GM18858 (cell line): Measurements from ENCODE around the gene TSPEAR.
"Not testable (repeated sequence)": the region's sequence is repeated elsewhere in the genome, so short reads cannot be mapped to it uniquely, and the experiment has no call there.

Experiments
- ATAC-seq: cut with Tn5 transposase; IDR thresholded peaks from one replicate; pipeline ENCODE4 v1.9.1; 2021; ENCODE audit not compliant: unreplicated experiment

Gene TSPEAR

DNA sequence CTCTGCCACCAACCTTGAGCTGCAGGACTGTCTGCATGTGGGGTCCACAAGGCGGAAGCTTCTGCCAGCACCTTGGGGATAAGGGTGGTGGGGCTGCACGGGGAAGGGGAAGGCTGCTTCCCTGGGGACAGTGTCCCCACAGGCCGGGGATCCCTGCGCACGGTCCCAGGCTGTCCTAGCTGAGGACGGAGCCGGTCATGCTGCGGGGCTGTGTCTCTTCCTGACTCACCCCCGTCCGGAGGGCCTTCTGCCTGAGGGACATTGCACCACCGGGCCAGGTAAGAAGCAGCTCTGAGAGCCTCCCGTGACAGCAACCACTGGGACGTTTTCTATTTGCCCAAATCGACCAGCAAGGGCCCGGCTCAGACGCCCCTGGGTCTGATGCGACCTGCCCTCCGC lies 201.3 kb downstream of the TSPEAR start:
- no peak for ATAC-seq

GRCh38 chr21:44509539-44509938 lies 201.8 kb downstream of the TSPEAR start:
- ATAC-seq, result no peak

DNA sequence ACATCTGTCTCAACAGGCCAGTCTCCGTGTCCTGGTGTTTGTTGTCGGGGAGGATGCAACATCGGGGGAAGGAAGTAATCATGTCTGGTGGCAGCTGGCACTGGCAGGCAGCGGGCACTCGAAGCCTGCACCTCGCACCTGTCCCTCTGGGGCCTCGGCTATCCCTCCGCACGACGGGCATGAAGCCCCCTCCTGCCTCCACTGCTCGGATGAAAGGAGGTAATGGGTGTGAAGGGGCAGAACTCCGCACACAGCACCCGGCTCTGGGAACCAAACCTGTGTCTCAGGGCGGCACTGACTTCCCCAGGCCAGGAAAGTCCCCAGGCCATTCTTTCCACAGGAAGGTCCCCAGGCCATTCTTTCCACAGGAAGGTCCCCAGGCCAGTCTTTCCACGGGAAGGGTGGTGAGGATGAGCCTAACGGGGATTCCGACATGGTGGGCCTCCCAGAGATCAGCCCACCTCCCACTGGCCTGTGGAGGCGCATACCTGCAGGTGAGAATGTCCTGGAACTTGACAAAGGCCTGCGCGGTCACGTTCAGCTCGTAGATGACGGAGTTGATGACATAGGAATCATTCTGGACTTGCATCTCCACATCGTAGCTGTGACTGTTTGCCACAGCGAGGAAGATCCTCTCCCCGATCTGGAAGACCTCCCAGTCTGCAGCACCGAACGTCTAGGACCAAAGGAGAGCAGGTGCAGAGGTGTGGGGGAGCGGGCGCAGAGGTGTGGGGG lies 202.5 kb downstream of the TSPEAR start:
- ATAC-seq, result no peak

DNA sequence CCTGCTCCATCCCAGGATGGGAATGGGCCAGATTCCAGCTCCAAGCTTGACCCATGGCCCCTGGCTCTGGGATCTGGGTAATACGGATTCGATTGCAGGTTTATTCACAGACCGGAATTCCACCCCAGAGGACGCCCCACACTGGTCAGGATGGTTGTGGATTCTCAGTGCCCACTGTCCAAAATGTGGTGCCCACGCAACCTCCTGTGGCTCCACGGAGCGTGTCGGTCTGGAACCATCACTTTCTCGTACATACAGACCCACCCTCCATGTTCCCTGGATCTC lies 203.0 kb downstream of the TSPEAR start:
- no peak for ATAC-seq

- no peak for ATAC-seq
These were observed 203.5 kb downstream of the TSPEAR start for GRCh38 chr21:44507673-44508425.

DNA sequence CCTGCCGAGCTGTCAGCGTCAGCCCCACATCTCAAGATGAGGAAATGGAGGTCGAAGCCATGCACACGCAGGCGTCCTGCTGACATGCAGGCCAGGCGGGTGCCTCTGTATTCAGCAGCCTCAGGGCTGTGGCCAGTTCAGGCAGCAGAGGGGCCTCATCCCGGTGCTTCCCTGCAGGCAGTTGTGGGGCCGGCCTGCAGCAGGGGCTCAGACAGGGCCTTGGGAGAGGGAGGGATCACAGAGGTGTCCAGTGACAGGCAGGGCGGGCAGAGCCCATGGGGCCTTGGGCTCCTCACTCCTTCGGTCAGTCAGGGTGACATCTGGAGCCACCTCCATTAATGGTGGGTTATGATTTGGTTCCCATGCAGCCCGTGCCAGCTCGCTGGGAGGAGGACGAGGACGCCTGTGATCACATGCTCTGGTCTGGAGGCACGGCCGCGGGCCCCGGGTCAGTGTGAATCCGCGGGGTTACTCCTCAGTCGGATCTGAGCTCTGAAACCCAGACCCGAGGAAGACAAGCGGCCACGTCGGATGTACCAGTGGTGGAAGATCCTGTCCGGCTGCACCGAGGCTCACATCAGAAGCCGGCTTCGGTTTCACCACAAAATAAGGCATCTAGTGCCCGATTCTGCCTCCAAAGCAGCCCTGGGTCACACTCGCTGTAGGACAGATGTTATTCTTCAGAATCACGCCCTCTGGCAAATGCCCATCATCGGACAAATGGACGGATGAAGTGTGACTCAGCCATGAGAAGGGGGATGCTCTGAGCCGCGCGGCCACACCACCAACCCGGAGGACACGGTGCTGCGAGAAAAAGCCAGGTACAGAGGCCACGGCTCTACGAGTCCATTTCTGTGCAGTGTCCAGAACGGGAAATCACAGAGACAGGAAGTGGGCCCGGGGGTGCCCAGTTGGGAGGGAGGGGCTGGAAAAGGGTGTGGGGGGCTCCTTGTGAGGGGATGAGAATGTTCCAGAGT lies 204.8 kb downstream of the TSPEAR start:
- ATAC-seq, result no peak

GRCh38 chr21:44505673-44506278 lies 205.6 kb downstream of the TSPEAR start:
- ATAC-seq, result no peak

GRCh38 chr21:44503901-44504399 lies 207.4 kb downstream of the TSPEAR start:
- no peak for ATAC-seq

DNA sequence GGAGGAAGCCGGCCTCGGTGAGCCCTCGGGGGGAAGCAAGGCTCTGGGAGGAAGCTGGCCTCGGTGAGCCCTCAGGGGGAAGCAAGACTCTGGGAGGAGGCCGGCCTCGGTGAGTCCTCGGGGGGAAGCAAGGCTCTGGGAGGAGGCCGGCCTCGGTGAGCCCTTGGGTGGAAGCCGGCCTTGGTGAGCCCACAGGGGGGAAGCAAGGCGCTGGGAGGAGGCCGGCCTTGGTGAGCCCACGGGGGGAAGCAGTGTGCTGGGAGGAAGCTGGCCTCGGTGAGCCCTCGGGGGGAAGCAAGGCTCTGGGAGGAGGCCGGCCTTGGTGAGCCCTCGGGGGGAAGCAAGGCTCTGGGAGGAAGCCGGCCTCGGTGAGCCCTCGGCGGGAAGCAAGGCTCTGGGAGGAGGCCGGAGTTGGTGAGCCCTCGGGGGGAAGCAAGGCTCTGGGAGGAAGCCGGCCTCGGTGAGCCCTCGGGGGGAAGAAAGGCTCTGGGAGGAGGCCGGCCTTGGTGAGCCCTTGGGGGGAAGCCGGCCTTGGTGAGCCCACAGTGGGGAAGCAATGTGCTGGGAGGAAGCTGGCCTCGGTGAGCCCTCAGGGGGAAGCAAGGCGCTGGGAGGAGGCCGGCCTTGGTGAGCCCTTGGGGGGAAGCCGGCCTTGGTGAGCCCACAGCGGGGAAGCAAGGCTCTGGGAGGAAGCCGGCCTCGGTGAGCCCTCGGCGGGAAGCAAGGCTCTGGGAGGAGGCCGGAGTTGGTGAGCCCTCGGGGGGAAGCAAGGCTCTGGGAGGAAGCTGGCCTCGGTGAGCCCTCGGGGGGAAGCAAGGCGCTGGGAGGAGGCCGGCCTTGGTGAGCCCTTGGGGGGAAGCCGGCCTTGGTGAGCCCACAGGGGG lies 208.1 kb downstream of the TSPEAR start:
- ATAC-seq, result not testable (repeated sequence)

- ATAC-seq, result no peak
These were observed 209.0 kb downstream of the TSPEAR start for GRCh38 chr21:44502171-44502958.

GRCh38 chr21:44500111-44500510 lies 211.3 kb downstream of the TSPEAR start:
- no peak for ATAC-seq

GRCh38 chr21:44499631-44500030 lies 211.7 kb downstream of the TSPEAR start:
- ATAC-seq, result no peak

DNA sequence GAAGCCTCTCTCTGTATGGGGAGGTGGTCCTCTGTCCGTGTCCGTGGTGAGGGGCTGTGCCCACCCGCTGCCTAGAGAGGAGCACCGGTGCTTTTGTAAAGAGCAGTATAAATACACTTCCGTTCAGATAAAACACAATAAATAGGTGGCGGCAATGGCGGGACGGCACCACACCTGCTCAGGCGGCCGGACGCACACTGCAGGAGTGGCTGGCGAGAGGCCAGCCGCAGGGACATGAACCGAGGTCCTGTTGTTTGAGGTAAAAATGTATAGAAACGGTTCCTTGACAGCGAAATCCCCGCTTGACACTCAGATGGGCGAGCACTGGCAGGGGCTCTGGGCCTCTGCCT lies 212.2 kb downstream of the TSPEAR start:
- no peak for ATAC-seq

GRCh38 chr21:44498280-44499210 lies 212.8 kb downstream of the TSPEAR start:
- no peak for ATAC-seq

- ATAC-seq, result no peak
These were observed 213.7 kb downstream of the TSPEAR start for GRCh38 chr21:44497703-44498126.

DNA sequence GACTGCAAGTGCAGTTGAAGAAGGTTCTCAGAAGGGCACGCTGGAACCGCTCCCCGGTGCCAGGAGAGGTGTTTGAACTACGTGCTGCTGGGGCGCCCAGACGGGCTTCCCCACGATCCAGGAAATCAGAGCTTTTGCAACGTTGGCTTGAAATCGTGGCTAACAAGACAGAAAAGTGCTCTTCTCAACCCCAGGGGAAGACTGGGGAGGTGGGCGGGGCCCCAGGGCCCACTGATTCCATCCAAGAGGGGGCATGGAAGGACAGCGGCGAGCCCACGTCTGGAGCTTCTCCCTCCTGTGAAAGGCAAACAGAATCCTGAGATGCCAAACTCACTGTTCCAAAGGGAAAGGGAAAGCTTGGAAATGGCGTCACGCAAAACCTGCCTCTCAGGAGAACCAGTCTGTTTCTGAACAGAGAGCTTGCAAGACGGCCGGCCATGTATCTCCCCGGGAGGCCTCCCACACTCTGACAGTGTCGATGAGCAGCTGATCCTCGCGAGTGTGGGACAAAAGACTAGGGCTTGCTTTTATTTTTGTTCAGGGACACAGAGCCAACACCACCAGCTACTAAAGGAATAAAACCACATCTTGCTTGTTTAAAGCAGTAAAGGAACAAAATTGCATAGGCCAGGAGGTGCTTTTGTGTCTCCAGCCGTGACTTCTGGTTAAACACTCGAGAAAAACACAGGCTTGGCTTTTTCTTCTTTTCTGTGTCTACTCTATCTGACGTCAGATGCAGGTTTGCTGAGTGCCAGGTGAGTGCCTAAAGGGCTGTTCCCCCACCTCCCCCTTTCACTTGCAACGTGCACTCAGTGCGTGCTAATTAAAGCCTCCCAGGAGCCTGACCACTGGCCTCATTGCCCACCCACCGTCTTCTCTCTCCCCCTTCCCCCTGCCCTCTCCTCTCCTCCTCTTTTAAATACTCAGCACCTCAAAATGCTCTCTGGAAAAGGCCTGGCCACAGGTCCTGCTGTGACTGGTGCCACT lies 214.5 kb downstream of the TSPEAR start:
- no peak for ATAC-seq
